HG02943 (cell line): ENCODE results near the gene NCKIPSD.

ENCODE experiments used
- ATAC-seq: cut with Tn5 transposase; IDR thresholded peaks from one replicate; pipeline ENCODE4 v1.9.1; 2021; ENCODE audit warnings: mild to moderate bottlenecking, low read depth, moderate library complexity; ENCODE audit not compliant: unreplicated experiment

The NCKIPSD gene

DNA sequence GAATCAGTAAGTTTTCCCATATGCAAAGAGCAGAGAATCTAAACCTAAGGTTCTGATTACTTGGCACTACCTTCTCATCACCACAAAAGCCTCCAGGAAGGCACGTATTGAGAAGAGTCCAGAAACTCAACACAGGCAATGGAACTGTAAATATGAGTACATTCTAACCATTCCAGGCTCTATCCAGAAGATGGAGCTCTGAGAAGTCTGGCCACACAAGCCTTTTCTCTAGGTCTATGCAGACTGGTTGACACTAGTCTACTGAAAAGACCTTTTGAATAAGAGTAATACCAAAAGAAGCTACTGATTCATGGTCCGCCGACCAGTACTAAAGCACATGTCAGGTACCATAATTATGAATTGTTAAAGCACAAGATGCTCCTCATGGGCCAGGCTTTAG, 12.2 kb upstream of the NCKIPSD start:
- no peak for ATAC-seq

DNA sequence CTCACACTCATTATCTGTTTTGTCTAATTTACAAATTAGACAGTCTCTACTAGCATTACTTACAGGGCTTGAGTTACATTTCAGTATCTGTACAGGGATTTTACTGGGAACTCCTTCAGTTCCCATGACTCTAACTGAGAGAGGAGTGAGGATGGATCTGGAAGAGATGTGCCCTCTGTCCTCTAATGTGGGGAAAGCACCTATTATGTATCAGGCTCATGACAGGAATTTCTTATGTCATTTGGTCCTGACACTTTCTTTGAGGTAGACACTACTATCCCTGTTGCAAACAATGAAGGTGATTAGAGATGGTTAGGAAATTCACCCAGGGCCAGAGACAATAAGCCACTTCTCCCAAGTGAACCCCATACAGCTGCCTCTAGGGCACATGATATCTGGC, 10.9 kb upstream of the NCKIPSD start:
- no peak for ATAC-seq

DNA sequence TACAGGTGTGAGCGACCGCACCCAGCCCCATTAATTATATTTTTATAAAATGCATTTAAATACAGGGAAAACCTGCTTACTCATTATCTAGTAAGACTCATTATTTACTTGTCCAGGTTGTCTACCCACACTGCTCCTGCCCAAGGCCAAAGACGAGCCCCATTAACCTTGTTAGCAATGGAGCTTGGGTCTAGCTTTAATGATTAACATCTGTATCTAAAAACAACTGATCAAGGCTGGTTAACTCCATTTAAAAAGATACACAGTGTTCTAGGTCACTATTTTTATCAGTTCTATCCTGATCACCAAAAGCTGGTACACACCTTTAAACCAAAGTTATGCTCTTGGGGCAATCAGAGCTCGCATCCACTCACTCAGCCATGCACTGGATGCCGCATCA, 10.4 kb upstream of the NCKIPSD start:
- ATAC-seq: no peak

DNA sequence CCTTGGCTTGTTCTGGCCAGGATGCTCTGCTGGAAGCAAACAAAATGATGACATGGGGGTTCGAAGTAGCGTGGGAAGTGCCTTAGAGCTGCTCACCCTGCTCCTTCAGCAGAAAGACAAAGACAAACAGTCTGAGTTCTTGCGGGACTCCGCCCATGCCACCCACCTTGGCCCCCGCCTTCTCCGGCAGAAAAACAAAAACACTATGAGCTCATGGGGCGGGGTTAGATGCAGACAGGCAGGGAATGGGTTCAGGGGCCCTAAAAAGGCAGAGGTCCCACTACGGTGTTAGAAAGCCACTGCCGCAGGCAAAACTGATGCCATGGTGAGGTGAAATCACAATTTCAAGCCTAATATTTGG, 9.7 kb upstream of the NCKIPSD start:
- ATAC-seq: no peak

DNA sequence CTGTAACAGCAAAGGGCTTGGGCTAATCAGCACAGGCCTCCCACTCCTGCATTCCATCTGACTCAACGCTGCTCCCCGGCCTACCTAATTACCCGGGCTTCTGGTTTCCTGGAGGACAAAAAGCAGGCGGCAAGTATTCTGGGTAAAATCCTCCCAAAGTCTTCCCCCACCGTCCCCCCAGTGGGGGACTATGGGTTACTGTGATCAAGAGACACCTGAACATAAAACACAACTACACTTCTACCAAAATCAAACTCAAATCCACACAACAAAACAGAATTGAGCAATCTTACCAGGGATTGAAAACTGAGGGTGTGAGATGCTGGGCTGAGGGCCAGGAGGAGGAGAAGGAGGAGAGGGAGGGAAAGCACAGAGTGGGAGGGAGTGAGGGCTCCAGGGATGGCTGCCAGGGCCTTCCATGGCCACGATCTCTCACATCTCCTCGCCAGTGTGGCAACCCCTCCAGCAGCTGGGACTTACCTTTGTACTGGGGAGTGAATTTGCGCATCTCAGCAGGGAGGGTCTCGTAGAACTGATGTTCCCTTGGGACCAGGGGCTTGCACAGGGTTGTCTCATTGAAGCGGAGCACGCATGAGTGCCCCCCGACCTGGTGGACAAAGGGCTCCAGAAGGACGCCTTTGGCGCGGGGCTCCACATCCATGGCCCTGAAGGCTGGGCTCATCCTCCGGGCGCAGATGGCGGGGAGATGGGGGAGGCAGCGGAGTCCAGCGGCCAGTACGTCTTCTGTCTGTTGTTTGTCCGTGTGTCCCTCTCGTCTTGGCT, 9.1 kb upstream of the NCKIPSD start:
- ATAC-seq: no peak

DNA sequence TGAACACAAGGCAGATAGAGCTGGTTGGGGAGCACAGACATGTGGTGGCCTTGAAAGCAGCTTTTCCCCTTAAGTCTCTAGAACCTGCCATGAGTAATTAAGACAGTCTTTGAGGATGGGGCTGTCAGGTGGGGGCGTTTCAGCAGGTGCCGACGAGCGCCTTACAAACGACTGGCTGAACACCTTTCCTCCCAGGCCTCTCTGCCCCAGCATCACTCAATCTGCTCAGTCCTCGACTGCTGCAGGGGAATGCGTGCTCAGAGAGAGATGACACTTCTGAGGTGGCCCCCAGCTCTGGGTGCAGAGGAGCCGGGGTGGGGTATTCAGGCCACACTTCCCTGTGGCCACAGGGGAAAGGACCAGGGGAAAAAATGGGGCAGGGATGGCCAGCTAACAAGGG, 8.1 kb upstream of the NCKIPSD start:
- ATAC-seq: no peak

DNA sequence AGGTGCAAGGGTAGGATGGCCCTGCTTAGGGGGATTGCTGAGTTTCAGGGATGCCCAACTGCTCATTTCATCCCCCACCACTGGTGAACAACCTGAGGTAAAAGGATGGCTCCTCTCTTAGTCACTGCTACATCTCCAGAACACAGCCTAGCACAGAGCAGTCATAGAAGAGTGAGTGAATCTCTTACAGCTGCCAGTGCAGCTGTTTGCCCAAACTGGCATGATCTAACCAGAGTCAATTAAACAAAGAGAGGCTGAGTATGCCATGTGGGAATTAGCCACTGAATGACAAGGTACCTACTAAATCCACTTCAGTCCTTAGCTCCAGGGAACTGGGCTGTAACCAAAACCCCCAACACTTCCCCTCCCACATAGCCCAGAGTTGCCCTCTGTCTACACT, 6.8 kb upstream of the NCKIPSD start:
- ATAC-seq: no peak

DNA sequence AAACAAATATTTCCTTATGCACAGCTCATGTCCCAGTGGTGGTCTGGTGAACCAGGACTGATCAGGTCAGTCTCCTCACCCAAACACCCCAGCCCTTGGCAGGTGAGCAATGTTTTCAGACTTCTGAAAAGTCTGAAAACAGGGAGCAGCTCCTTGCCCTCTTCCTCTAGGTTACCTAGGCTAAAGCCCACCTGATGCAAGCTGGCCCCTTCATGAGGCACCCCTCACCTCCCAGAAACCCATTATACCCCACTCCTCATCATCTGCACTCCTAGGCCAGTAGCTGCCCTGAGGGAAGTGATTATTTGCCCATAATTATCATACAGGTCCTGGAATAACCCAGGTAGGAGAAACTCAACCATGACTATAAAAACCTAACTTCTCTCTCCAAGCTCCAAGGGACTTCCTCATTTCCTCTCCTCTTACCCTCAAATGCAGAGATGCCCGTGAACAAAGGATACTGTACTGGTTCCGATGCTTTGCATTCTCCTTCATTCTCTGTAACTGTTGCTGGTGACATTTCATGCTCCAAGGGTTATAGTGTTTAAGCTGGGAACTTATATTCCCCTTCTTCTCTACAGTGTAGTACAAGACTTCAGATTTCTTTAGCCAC, 5.2 kb upstream of the NCKIPSD start:
- ATAC-seq: no peak

DNA sequence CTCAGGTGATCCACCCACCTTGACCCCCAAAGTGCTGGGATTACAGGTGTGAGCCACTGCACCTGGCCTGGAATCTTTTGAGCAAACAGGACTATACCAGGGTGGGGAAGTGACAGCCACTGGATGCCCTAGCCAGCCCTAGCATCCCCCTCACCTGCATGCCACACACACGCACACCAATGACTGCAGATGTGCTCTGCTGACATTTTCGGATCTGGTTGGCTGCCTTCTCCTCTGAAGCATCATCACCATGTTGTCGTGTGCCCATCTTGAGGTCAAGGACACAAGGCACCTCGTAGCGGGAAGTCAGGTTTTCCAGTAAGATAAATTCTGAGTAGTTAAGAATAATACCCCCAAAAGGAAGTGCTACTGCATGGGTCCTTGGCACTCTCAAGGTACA, 3.7 kb upstream of the NCKIPSD start:
- ATAC-seq: no peak

DNA sequence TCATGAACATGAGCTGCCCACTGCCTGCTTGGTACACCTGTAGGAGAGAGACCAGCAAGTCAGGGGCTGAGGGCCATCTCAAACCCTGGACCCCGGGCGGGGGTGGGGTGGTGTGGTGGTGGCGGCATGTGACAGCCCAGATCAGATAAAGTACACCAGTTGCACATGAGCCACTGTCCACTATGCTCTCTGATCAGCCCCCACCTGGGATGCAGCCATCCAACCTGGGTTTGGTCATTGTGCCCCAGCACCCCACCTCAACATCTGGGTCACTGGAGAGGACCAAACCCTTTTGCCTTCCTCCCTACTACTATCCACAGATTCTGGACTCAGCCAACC, 3.0 kb upstream of the NCKIPSD start:
- ATAC-seq: no peak

DNA sequence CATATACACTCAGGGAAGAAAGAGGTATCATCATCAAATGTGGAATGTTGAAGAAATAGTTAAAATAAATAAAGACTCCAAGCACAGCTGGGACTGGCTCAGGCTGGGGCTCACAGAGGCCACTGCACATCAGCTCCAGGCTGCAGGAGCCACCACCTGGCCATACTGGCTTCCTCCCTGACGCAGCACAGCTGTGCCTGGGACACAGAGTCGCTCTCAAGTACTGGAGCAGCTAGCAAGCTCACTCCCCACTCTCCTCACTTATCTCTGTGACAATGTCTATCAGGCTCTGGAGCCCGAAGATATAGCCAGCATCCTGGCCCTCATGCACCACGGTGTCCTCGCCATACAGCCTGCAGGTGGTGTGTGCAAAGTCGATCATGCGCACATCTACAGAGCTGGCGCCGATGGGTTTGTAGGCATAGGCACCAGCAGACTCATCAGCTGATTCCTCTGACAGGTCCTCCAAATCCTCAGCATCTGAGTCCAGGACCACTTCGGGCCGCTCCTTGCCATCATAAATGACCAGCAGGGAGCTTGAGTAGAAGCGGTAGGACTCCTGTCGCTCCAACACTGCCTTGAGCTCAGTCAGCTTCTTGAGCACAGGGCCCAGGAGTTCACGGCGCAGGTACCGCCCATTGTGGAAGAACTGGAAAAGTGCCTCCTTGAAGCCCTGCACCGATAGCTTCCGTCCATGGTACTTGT, 2.5 kb upstream of the NCKIPSD start:
- no peak for ATAC-seq

DNA sequence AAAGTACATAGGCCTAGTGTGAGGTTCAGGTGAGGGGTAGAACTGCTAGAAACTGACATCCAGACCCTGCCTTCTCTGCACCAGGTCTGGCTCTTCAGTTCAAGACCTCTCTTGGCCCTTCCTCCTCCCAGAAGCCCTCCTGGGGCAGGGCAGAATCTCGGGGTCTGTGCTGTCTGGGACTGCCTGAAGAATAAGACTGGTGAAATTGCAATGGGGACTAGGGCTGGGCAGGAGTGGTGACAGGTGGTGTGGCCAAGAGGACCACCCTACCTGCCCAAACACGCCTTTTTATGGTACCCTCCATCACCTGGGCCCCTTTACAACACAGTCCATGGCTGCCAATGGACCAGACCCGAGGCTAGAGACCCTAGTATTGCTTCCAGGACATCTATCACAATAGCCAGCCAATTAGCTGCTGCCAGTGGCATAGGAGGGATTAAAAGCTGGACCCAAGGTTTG, 1.5 kb upstream of the NCKIPSD start:
- no peak for ATAC-seq

DNA sequence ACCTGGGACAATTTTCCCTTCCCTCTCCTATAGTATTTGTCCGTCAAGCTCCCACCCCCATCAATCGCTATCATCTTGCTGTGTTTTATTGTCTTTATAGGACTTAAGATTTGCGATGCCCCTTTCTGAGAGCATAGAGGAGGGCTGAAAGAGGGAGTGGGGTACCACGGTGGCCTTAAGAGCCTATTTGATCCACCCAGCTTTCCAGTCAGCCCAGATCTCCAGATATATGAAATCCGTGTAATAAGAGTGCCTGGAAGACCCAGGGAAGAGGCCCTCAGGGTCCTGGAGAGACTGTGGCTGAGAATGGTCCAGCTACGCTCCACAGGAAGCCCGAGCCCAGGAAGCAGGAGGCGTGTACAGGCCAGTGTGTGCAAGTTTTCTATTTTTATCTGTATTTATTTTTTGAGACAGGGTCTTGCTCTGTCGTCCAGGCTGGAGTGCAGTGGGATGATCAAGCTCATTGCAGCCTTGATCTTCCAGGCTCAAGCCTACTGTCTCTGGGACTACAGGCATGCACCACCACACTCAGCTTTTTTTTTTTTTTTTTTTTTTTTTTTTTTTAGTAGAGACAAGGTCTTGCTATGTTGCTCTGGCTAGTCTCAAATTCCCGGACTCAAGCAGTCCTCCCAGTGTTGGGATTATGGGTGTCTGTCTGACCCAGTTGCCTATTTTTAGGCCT, 964 bp upstream of the NCKIPSD start:
- no peak for ATAC-seq

DNA sequence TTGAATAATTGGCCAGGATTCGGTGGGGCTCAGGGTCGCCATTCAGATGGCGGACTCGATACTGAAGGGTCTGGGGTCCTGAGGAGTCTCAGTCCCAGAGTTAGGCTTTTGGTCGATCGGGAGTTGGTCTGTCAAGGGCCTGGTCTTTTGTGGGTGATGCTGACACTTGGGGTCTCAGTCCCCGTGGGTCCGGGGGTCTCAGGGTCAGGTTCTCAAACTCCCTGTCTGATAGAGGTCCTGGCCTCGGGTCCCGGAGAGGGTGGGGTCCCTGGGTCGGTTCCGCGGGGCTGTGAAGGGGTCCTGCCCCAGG, 467 bp downstream of the NCKIPSD start:
- no peak for ATAC-seq

DNA sequence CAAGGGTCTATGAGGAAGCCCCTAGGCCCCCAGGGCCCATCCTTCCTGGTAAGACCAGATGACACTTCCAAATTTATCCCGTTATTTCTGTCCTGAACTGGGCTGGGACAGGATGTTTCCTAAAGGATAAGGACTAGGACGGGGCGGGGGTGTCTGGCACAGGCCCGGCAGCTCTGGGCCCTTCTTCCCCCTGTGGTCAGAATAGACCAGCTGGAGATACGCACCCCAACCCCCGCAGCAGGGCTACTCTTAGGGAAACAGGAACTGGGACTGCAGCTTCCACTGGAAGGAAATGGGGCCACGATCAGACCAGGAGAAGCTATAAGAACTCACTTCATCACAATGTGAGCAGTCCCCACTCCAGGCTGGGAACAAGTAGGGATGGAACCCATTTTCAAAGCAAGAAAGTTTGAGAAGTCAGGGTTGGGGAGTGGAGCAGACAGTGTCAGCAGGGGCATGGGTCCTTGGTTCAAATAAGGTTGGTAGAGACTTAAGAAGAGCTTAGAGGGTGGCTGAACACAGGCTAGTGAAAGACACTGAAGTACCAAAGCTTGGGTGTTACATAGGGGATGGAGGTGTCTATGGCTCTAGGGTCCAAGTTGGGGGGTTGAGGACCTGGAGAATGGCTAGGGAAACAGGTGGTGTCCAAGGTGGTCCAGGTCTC, 1.1 kb downstream of the NCKIPSD start:
- no peak for ATAC-seq

DNA sequence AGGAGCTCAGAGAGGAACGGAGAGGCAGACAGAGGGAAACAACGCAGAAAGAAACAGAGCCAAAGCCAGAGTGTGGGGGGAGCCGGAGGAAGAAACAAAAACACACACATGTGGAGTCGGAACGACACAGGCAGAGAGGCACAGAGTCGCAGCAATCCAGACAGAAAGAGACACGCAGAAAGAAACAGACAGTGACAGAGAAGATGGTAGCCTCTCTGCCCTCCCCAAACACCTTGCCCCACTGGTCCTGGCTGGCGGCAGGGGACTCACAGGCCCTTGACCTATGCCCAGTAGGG, 1.7 kb downstream of the NCKIPSD start:
- no peak for ATAC-seq

DNA sequence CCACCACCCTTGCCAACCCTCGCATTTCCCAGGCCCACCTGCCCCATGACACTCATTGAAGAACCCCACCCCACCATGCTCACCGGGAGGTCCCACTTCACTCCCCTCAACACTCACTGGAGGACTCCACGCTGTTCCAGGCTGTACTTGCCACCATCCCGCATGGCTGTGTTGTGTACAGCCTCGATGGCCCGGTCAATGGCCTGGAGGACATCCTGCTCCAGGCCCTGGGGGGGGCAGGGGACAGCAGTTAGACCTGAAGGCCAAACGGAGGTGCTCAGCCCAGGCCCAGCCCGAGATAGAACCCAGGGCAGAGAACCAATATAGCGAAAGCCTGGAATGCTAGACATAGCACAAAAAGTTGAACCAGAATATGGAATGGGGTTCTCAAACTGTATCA, 2.9 kb downstream of the NCKIPSD start:
- ATAC-seq: no peak

DNA sequence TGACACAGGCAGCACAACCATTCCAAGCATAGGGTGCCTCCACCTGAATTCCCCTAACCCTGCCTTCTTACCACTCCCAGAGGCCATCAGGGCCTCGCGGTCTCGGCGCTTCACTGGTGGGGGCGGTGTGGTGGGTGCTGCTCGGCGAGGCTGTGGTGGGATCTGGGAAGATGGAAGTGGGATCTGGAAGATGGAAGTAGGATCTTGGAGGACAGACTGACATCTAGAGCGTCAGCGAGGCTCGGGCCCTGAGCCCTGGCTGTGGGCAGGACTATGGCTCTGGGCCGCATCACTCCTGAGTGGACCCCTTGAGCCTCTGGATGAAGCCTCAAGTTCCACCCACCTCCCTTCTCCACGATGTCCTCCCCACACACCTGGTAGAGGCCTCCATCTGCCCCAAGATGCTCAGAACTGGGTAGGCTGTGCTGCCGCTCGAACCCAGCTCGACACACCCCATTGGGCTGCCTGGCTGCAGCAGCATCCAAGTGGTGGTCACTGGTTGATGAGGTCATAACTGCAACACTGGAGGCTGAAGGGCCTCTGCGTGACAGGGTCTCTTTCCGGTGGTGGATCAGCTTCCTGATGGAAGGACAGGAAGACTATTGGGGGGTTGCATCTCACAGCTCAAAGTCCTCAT, 3.6 kb downstream of the NCKIPSD start:
- ATAC-seq: no peak

DNA sequence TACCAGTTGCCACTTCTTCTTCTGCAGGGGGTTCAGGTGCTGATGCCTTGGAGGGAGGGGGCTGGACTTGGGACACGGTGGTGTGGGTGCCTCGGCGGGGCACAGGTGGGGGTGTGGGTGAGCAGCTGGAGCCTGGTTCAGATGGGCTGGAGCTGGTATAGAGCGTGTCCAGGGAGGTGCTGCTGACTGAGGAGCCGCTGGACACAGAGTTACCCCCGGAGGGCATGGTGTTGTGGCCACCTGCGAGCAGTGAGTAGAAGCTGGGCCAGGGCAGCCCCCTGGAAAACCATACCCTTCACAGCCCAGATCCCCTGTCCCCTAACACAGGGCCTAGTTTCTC, 4.2 kb downstream of the NCKIPSD start:
- ATAC-seq: no peak

DNA sequence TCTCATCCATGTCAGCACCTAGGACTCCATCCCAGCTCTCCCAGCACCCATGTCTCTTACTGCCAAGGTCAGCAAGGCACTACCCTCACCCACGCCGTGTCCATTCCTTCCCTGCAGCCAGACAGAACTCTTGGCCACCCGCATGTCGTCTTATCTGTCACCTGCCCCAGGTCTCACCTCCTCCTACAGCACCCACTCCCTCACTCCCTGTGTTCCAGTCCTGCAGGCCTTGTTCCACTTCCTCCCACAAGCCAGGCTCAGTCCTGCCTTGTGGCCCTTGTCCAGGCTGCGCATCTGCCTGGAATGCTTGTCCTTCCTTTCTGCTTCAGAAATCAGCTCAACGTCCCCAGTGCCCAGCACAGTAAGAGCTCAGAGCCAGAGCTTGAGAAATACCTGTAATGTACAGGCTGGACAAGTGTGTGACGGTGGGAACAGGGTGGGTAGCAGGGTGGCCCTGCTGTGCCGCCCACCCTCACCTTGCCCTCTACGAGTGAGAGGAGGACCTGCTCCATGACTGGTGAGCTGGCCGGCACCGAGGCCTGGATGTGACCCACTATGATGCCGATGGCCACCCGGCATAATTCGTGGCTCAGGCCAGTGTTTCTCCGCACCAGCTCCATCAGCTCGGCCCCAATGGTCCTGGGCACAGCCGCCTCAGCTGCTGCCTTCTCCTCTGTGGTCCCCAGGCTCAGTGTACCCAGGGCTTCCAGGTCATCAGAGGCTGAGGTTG, 4.7 kb downstream of the NCKIPSD start:
- ATAC-seq: no peak
